ENCODE measurements around the gene MECP2. TPM values are rescaled to one million over a fixed set of nuclear protein-coding genes. Genes with fewer than 3 reads are reported as not detected.
A peak's percentile ranks its signal among the peaks of the same experiment; 100 is the strongest.

The MECP2 gene
- total RNA-seq, 1 experiment from 2014 or later, result 33.1 TPM

DNA sequence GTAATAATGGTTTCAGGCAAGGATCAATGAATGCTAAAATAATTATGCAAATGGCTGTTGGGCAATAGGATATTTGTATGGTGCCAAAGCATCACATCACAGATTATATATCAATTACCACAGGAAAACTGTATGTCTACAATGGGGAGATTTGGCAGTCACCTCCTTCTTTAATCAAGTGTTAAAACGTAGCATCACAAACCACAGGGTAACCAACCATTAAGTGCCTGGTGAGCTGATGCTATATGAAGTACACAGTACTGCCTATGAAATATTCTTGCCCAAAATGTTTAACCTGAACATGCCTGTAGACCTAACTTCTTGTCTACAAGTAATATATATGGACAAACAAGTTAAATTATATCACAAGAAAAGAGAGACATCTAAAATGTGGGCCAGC lies 25.3 kb downstream of the MECP2 start:
- in situ Hi-C loops (cut with HindIII; ENCODE audit: low sequenced_read_pairs), result no loop called here
- no peak for DNase-seq (ENCODE audit: low spot score)

DNA sequence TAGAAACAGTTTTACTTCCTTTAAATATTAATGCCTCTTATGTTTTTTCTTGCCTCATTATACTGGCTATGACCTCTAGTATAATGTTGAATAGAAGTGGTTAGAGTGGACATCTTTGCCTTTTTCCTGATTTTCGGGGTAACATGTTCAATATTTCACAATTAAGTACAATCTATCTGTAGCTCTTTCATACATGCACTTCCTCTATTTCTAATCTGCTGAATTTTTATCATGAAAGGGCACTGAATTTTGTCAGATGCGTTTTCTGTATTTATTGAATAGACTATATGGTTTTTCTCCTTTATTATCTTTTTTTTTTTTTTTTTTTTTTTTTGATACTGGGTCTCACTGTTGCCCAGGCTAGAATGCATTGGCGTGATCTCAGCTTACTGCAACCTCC lies 29.0 kb downstream of the MECP2 start:
- in situ Hi-C loops (cut with HindIII; ENCODE audit: low sequenced_read_pairs), result no loop called here
- no peak for DNase-seq (ENCODE audit: low spot score)

DNA sequence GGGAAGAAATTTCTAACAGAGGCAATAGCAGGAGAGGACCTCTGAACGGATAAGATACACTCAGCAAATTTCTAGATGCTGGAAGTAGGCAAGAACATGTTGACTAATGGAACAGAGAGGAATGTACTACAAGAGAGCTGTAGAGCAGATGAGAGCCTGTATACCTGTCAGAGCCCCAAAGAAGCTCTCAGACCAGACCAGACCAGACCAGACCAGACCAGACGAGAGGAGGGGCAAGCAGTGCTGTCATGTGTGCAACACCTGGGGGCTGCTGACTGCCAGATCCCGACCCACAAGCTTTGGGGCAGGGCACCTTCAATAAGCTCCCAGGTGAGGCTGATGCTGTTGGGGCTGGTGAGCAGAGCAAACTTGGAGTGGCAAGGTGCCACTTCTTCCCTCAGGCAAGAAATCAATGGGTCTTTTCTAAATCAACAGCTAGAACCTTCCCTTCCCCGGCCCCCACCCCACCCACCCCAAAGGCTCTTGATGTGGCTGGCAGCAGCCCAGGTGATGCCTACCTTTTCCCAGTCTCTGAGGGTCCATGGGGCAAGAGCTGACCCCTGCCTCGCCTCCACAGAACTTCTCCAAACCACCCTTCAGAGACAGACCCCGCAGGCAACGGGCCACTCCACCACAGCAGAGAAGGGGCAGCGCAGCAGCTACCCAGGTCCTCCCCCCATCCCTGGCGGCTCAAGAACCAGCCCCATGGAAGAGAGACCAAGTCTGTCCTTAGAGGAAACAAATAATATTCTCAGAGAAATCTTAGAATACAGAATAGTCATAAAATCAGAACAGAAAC lies 32.7 kb downstream of the MECP2 start:
- in situ Hi-C loops (cut with HindIII; ENCODE audit: low sequenced_read_pairs), result no loop called here
- DNase-seq (ENCODE audit: low spot score), result no peak

DNA sequence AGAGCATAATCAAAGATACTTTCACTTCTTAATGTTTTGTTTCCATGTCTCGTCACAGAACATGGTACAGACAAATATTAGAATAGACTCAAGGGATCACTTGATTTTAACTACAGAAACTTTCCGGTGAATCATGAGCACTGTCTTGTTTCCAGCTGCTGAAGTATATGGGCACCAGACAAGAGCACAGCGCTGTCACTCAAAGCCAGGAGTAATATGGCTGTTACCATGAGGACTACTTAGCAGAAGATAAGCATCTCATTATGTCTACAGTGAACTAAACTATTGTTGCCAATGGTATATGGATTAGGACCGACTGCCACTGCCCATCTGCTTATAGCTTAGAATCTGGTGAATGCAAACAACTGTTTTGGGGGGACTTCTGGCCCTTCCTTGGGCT lies 34.3 kb downstream of the MECP2 start:
- in situ Hi-C loops (cut with HindIII; ENCODE audit: low sequenced_read_pairs), result no loop called here
- DNase-seq (ENCODE audit: low spot score), result no peak

DNA sequence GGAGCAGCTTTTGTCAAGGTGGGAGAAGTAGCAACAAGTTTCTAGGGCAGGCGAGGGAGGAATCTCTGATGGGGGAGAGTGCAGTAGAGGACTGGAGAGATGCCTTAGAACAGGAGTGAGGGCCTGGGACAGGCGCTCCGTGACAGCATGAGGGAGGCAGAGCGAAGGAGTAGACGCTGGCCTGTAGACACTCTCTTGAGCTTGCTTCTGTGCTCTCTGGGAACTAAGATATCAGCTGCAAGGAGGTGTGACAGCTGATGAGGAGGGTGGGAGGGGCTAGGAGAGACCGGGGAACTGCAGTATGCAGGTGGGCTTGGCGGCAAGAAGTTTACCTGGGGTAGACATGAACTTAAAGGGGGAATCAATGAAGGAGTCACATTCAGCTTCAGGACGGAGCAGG lies 35.7 kb downstream of the MECP2 start:
- DNase-seq (ENCODE audit: low spot score), result no peak
- in situ Hi-C loops (cut with HindIII; ENCODE audit: low sequenced_read_pairs), result no loop called here

DNA sequence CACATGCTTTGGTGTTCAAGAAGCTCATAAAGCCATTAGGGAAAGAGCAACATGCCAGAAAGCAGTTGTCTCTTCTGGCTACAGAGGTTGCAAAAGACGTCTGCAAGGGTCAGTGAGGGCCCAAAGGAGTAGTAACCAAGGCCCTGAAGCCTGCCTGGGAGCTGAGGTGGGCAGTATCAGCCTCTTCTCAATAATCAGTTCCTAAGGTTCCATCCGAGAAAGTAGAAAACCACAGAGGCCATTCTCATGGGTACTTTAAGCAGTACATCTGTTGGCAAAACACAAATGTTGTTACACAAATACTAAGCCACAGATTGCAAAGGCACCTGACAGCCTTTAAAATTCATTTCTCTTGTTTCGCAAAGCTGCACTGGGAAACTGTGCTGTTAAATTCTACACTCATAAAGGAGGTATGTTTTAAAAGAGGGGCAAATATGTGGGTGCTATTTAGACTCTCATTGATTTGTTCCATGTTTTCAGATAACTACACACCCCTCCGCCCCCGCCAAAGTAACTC lies 37.7 kb downstream of the MECP2 start:
- no peak for DNase-seq (ENCODE audit: low spot score)
- in situ Hi-C loops (cut with HindIII; ENCODE audit: low sequenced_read_pairs), result no loop called here

DNA sequence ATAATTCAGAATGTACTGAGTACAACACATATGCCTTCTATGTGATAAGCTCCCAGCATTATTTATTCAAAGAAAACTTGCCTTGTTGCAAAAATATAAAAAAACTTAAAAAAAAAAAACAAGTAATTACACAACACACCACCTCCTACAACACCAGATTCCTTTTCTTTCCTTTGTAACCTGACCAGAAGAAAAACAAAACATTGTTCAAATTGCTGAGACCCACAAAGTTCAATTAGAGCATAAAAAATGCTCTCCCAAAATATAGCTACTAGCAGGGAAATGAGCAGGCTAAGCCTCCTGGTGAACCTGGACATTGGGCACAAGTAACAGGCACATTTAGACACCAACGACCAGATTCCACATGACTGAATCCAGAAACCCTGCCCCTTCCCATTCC lies 38.3 kb downstream of the MECP2 start:
- in situ Hi-C loops (cut with HindIII; ENCODE audit: low sequenced_read_pairs), result no loop called here
- no peak for DNase-seq (ENCODE audit: low spot score)

DNA sequence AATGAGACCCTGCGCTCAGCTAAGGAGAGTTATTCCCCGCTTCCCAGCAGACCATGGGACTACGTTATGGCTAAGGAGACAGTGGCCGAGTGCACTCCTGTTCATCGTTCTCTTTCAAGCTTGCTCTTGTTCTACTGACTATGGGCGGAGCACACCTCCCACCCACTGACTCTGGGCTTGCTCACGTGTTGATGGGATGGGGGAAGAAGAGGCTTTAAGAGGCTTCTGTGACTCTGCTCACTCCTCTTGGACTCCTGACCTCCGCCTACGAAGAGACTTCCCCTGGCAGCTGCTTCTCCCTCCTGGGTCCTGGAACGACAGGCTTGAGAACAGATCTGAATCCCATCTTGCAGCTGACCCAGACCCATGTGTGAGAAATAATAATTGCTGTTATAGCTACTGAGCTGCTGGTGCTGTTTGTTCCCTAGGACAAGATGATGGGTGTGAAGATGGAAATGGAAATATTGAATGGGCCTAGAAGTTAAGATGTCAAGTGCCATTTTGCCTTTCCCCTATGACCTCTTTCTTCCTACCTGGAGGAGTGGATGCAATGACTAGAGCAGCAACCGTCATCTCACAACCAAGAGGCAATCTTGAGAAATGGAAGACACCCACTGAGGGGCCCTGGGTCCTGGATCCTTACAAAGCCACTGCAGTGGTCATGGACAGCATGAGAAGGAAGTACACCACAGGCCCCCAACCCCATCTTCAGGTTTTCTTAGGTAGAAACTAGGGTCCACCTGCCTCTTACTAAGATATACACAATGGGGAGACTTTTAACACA lies 39.1 kb downstream of the MECP2 start:
- DNase-seq (ENCODE audit: low spot score), result no peak
- in situ Hi-C loops (cut with HindIII; ENCODE audit: low sequenced_read_pairs), result no loop called here

DNA sequence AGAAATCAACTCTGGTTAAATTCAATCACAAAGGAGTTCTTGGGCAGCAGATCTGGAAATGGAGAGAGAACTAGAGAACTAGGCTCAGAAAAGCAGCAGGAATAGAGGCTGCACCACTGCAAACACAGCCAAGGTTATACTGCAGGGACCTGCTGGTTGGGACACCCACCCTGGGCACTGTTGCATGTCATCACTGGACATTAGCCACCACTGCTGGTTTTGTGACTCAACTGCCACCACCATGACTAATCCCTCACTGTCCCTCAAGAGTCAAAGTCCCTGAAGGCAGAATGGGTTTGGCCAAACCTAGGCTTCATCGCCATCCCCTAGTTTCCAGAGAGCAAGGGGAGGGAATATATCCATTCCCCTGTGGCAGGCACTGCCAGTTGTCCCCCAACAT lies 39.7 kb downstream of the MECP2 start:
- no peak for DNase-seq (ENCODE audit: low spot score)
- in situ Hi-C loops (cut with HindIII; ENCODE audit: low sequenced_read_pairs), result no loop called here

DNA sequence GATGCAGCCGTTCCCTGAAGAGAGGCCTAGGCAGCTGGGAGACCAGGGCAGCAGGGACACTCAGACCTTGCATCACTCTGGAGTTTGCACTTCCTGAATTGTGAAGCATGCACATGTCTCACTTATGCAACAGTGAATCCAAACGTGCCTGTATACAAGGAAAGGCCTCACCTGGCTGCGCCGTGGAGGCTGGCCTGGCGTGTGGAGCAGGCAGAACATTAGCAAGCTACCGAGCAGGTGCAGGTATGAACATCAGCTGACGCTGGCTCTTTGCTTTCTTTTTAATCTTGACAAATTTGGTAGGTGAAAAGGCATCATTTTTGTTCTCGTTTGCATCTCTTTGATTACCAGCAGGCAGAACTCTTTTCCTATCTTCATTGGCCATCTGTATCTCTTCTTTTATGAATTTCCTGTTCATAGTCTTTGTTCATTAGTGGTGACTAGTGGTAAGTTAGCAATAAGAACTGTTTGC lies 40.7 kb downstream of the MECP2 start:
- in situ Hi-C loops (cut with HindIII; ENCODE audit: low sequenced_read_pairs), result no loop called here
- DNase-seq (ENCODE audit: low spot score), result peak; percentile 34

DNA sequence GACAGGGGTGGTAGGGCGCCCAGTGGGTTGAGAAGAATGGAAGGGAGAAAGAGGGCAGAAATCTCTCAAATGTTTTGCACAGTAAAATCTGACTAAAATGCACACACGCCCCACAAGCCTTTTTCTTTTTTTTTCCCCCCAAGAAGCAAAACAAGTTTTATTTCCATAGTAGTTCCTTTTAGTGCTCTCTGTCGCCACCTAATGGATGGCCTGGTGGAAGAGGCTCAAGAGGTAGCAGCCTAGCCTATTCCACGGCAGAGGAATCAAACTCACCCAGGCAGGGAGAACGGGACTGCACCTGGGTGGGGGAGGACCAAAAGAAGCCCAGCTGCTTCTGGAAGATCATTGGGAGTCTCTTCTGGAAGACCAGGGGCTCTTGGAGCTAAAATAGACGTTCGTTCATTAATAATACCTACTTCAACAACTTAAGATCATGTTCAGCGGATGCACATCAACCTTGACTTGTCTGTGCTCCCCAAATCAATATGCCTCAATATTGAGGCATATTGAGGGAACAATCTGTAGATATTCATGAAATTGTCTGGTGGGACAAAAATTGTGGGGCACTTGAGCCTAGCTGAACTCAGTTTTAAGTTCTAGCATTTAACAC lies 46.2 kb downstream of the MECP2 start:
- peak; percentile 75 for DNase-seq (ENCODE audit: low spot score)
- in situ Hi-C loops (cut with HindIII; ENCODE audit: low sequenced_read_pairs), result no loop called here

DNA sequence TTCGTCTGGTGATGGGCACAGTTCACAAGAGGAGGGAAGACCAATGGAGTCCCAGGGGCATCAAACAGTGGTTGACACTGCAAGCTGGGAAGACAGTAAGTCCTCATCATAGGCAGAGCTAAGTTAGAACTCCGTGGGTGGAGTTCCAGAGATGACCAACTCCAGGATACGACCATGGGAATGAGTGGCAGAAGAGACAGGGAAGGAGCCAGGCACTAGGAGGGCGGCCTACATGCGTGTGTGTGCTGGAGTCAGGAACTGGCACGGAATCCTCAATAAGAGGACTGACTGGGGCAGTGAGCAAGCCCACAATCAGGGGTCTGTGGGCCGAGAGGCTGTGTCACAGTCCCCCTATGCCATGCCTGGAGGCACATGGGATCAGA lies 47.4 kb downstream of the MECP2 start:
- in situ Hi-C loops (cut with HindIII; ENCODE audit: low sequenced_read_pairs), result no loop called here
- no peak for DNase-seq (ENCODE audit: low spot score)

DNA sequence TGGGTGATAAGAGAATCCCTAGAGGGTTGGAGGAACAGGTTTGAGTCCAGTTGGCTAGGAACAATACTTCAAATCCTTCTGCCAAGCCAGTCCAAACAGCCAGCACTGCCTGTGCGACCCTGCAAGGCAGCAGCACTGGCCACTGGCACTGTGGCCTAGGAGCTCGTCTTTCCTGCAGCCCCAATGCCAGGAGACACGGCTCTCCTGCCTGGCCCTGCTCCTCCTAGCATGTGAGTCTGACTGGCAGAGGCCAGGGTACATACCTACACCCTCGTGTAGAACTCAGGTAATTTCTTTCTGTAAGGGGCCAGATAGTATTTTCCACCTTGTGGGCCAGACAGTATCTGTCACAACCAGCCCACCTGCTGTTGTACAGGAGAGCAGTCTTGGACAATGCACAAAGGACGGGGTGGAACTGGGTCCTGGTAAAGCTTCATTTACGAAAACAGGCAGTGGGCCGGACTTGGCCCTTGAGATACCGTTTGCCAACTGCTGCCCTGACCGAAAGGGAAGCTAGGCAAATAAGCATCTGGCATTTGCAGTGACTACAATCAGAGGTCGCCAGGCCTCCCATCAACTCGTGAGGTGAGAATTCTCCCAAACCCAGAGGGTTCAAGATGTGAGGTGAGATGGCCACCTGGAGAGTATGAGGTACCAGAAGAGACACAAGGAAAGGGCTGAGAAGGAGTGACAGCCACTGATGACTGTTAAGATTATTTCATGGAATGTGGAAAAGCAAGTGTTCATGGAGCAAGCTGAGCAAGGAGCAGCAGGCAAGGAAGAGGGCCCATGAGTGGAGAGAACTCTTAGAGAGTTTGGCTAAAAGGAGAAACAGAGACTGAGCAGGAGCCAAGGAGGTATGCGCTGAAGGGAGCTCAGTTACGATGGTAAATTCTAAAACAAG lies 48.1 kb downstream of the MECP2 start:
- DNase-seq (ENCODE audit: low spot score), result peak; percentile 42
- in situ Hi-C loops (cut with HindIII; ENCODE audit: low sequenced_read_pairs), result no loop called here

DNA sequence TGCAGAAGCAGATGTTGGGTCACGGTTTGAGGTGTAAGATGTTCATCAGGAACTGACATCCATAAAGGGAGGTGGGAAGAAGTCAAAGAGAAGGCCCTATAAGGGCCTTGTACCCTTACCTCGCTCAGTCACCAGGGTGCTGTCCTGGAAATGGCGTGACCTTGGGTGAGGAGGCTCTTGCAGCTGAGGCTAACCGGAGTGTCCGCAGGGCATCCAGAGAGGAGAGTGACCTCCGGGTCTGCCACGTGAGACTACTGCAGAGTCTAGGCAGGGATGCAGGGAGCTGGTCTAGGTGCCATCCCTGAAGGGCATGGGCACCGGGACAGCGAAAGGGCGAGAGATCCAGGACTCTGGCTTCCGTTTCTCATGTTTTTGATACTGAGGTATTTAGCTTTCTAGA lies 49.1 kb downstream of the MECP2 start:
- DNase-seq (ENCODE audit: low spot score), result no peak
- in situ Hi-C loops (cut with HindIII; ENCODE audit: low sequenced_read_pairs), result no loop called here

DNA sequence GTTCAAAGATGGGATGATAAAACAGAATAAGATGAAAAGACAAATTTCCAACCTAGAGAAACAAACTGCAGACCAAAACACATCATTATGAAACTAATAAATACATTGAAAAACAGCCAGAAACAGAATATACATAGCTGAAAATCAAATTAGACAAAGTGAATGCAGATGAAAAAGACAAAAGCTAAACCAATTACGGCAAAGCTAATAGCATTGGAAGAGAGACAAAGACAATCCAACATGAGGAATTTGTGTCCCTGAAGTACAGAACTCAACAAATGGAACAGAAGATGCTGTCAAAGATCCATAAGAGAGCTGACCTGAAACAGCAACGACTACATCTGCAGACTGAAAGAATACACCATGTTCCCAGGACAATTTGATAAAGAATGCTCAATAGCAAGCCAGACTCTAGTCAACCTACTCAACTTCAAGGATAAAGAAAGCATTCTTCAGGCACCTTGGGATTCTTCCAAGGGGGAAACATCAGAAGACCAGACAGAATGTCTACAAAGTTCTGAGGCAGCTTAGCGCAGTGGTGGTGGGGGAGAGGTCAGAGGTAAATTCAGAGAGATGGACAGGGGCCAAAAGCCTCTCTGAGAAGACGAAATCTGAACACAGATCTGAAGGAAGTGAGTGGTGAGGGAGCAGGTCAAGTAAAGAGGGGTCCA lies 50.4 kb downstream of the MECP2 start:
- DNase-seq (ENCODE audit: low spot score), result no peak
- in situ Hi-C loops (cut with HindIII; ENCODE audit: low sequenced_read_pairs), result no loop called here

DNA sequence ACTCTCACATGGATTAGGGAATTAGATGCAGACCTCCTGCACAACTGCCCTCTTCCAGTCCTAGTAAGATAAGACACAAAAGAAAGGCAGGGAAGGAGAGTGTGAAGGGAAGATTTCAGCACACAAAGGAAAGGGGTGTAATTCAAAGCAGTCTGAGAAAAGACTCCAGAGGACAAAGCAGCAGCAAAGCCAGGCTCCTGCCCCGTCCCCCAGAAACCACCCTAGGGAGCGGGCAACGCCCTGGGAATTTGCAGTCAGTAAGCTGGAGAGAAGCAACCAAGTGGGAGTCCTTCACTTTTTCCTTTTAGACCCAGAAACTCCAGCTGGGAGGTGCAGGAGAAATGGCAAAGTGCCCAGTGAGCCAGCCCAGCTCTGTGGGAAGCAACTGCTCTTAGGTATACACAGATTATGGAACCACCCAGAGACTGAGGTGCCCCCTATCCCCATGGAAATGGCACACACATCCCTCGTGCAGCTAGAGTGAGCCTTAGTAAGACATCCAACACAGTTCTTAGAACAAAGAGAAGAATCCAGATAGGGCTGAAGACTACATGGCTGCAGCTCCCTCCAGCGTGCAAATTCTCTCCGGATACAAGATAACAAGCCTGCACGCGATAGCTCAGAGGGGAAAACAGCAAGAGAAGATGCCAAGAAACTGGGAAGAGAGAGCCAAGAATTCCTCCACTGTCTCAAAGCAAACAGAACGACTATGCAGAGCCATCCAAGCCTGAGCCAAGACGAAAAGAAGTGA lies 51.3 kb downstream of the MECP2 start:
- in situ Hi-C loops (cut with HindIII; ENCODE audit: low sequenced_read_pairs), result no loop called here
- peak; percentile 44 for DNase-seq (ENCODE audit: low spot score)

DNA sequence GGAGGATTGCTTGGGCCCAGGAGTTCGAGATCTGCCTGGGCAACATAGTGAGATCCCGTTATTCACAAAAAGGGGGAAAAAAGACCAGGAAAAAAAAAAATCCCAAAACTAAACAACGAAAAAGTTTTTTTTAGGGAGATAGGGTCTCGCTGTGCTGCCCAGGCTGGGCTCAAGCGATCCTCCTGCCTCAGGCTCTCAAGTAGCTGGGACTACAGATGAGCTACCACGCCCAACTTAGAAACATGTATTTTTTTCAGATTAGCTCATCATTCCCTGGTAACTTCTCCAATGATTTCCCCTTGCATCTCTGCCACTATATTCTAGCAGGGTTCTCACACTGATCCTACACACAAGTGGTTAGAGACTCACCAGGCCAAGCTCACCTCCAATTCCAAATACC lies 53.4 kb downstream of the MECP2 start:
- in situ Hi-C loops (cut with HindIII; ENCODE audit: low sequenced_read_pairs), result no loop called here
- DNase-seq (ENCODE audit: low spot score), result no peak

Data from G401 (cell line).